HG02973 (cell line): ENCODE data around the gene USP34.
"Not testable (repeated sequence)": the region's sequence is repeated elsewhere in the genome, so short reads cannot be mapped to it uniquely, and the experiment has no call there.

Experiments used
- ATAC-seq: cut with Tn5 transposase; IDR thresholded peaks from one replicate; pipeline ENCODE4 v1.9.1; 2021; ENCODE audit warnings: moderate library complexity; ENCODE audit not compliant: unreplicated experiment

The USP34 gene

GRCh38 chr2:61196671-61197070 is 274.2 kb downstream of the USP34 start:
- ATAC-seq = no peak

GRCh38 chr2:61194646-61195045 is 276.2 kb downstream of the USP34 start:
- not testable (repeated sequence) for ATAC-seq

GRCh38 chr2:61193670-61194561 is 277.0 kb downstream of the USP34 start:
- no peak for ATAC-seq

- no peak for ATAC-seq
Observed at GRCh38 chr2:61187085-61187484, 283.8 kb downstream of the USP34 start.

- no peak for ATAC-seq
Observed at GRCh38 chr2:61185231-61185728, 285.6 kb downstream of the USP34 start.

GRCh38 chr2:61184263-61184662 is 286.6 kb downstream of the USP34 start:
- ATAC-seq = no peak

GRCh38 chr2:61183795-61184194 is 287.1 kb downstream of the USP34 start:
- ATAC-seq = no peak

GRCh38 chr2:61182059-61182383 is 288.9 kb downstream of the USP34 start:
- ATAC-seq = no peak

- ATAC-seq = no peak
Observed at GRCh38 chr2:61181382-61182058, 289.4 kb downstream of the USP34 start.

GRCh38 chr2:61180686-61181085 is 290.2 kb downstream of the USP34 start:
- no peak for ATAC-seq

- ATAC-seq = no peak
Observed at GRCh38 chr2:61179701-61180639, 290.9 kb downstream of the USP34 start.

GRCh38 chr2:61178603-61179545 is 292.0 kb downstream of the USP34 start:
- no peak for ATAC-seq

GRCh38 chr2:61177727-61178549 is 292.9 kb downstream of the USP34 start:
- ATAC-seq = peak; percentile 18

- peak; percentile 75 for ATAC-seq
Observed at GRCh38 chr2:61176755-61177726, 293.8 kb downstream of the USP34 start.

- no peak for ATAC-seq
Observed at GRCh38 chr2:61175036-61175435, 295.9 kb downstream of the USP34 start.

GRCh38 chr2:61173116-61173515 is 297.8 kb downstream of the USP34 start:
- no peak for ATAC-seq

- no peak for ATAC-seq
Observed at GRCh38 chr2:61172671-61173070, 298.2 kb downstream of the USP34 start.

- no peak for ATAC-seq
Observed at GRCh38 chr2:61167579-61167978, 303.3 kb downstream of the USP34 start.
